ENCODE measurements around the gene ZNF287. TPM values are rescaled to one million over a fixed set of nuclear protein-coding genes. Genes with fewer than 3 reads are reported as not detected.

ZNF287 gene
- total and polyA plus RNA-seq, 2 of the 8 experiments (the other 6 are each of a cell fraction or from before 2014, with no cell fraction given), result 1.7 to 5.6 TPM

GRCh38 chr17:16568541-16569357 lies at the start of gene ZNF287 (continued):
- TF ChIP-seq ATF2 (IDR thresholded peaks at IDR 0.05; ENCODE audit: low read length) (no peak), SP1 (IDR thresholded peaks at IDR 0.05; ENCODE audit: low read depth, low read length) (no peak), RFX5 (IDR thresholded peaks at IDR 0.05; ENCODE audit: borderline replicate concordance, low read depth, low read length) (no peak), SAP30 (IDR thresholded peaks at IDR 0.05; ENCODE audit: insufficient read depth, insufficient replicate concordance, low read length) (no peak), ATF3 (IDR thresholded peaks at IDR 0.05; ENCODE audit: insufficient read depth, low read depth, low read length) (no peak), CREB1 (IDR thresholded peaks at IDR 0.05) (no peak), CEBPB (IDR thresholded peaks at IDR 0.05; ENCODE audit: low read depth, low read length) (no peak), KDM4A (IDR thresholded peaks at IDR 0.05; ENCODE audit: low read depth, low read length, severe bottlenecking) (peak; percentile 98), SUZ12 (IDR thresholded peaks at IDR 0.05; ENCODE audit: low read length) (peak; percentile 69), ZNF274 (IDR thresholded peaks at IDR 0.05; ENCODE audit: borderline replicate concordance, extremely low read depth, low read length) (no peak), JUN (IDR thresholded peaks at IDR 0.05; ENCODE audit: low read depth, low read length) (no peak), KDM5A (IDR thresholded peaks at IDR 0.05; ENCODE audit: low read length) (no peak), CTBP2 (IDR thresholded peaks at IDR 0.05; ENCODE audit: borderline replicate concordance, insufficient read depth, insufficient read length, low read length) (peak; percentile 66), CHD2 (IDR thresholded peaks at IDR 0.05; ENCODE audit: low read length) (no peak), YY1 (IDR thresholded peaks at IDR 0.05; ENCODE audit: low read depth, low read length) (peak; percentile 67; the same call in 1 of the 2 replicates), GTF2F1 (IDR thresholded peaks at IDR 0.05; ENCODE audit: borderline replicate concordance, low read depth, low read length) (no peak), KDM1A (IDR thresholded peaks at IDR 0.05; ENCODE audit: borderline replicate concordance, low read length) (no peak), HDAC2 (IDR thresholded peaks at IDR 0.05; ENCODE audit: borderline replicate concordance in 1 of 2, low read depth in 2 of 2, low read length in 2 of 2) (0 out of 4 replicates have a peak, but pooled peaks of 1 of the 2 experiments have one; percentile 42), CTCF (IDR thresholded peaks at IDR 0.05; ENCODE audit: control extremely low read depth in 1 of 3, insufficient read depth in 1 of 3, low read depth in 1 of 3, low read length in 3 of 3) (no peak)
